Activated T-helper 1 cell treated with anti-CD3 and anti-CD28 coated beads, Interleukin-12 subunit alpha, Interleukin-12 subunit beta, Interleukin-2, Interleukin-4 antibody, amounts not matched to agents 30 ng/mL and 10 ng/mL and 1 ng/mL, durations not matched to agents 14 hours and 24 hours and 36 hours (primary cell): Measurements from ENCODE around the gene PEX11A. TPM values are rescaled to one million over a fixed set of nuclear protein-coding genes. Genes with fewer than 3 reads are reported as not detected.

Experiments used
- total RNA-seq: library from RNA; stranded (reverse); gene quantifications from 2 replicates; pipeline ENCODE4 v1.2.3, GENCODE V29; 2022

Gene PEX11A
- total RNA-seq, 1 donor from 2014 or later = 1.0 TPM

Other genes with a start within 250 kb of the PEX11A start
- not detected in 2 replicates for gene RHCG, start 194.2 kb downstream of the PEX11A start, total RNA-seq
- gene TICRR, start 115.3 kb downstream of the PEX11A start, total RNA-seq = 17.6 and 19.2 TPM in 2 replicates
- gene KIF7, start 35.3 kb downstream of the PEX11A start, total RNA-seq = 2.4 and 2.7 TPM in 2 replicates
- gene PLIN1, start 11.4 kb downstream of the PEX11A start, total RNA-seq = not detected in 2 replicates
- gene WDR93, start 57 bp upstream of the PEX11A start, total RNA-seq = not detected in 2 replicates
- gene MESP1, start 60.5 kb upstream of the PEX11A start, total RNA-seq = 4.6 and 6.6 TPM in 2 replicates
- 0.10 TPM in 1 of 2 replicates, not detected in the other for gene MESP2, start 85.6 kb upstream of the PEX11A start, total RNA-seq
- 0.44 and 0.67 TPM in 2 replicates for gene ANPEP, start 124.1 kb upstream of the PEX11A start, total RNA-seq
- 21.4 and 24.7 TPM in 2 replicates for gene AP3S2, start 203.2 kb upstream of the PEX11A start, total RNA-seq
- not detected in 2 replicates for gene ARPIN, start 222.2 kb upstream of the PEX11A start, total RNA-seq